Type B pancreatic cell (in vitro differentiated cells): ENCODE results near the gene KRTAP10-8. TPM values are rescaled to one million over a fixed set of nuclear protein-coding genes. Genes with fewer than 3 reads are reported as not detected.

Source experiments
- DNase-seq: peaks from one replicate; pipeline ENCODE4 v3.0.0; 2021; ENCODE audit warnings: mixed read lengths; ENCODE audit not compliant: unreplicated experiment; ENCODE audit errors: extremely low spot score
- H3K27ac Mint-ChIP-seq: 2 replicates; pipeline ENCODE4 v1.8.0; 2021; ENCODE audit warnings: mild to moderate bottlenecking, mixed read lengths
- H3K27me3 Mint-ChIP-seq: 2 replicates; pipeline ENCODE4 v1.8.0; 2021; ENCODE audit warnings: mixed read lengths
- H3K36me3 Mint-ChIP-seq: 2 replicates; pipeline ENCODE4 v1.8.0; 2021; ENCODE audit warnings: mixed read lengths
- H3K4me1 Mint-ChIP-seq: one replicate; pipeline ENCODE4 v1.8.0; 2021; ENCODE audit warnings: mixed read lengths; ENCODE audit not compliant: unreplicated experiment
- H3K4me3 Mint-ChIP-seq: 2 replicates; pipeline ENCODE4 v1.8.0; 2021; ENCODE audit warnings: mild to moderate bottlenecking, mixed read lengths
- H3K9me3 Mint-ChIP-seq: 2 replicates; pipeline ENCODE4 v1.8.0; 2021; ENCODE audit warnings: mixed read lengths
- total RNA-seq: library from RNA; stranded (reverse); gene quantifications from 2 replicates; pipeline ENCODE4 v1.2.1, GENCODE V29; 2021; ENCODE audit warnings: low replicate concordance
- TF ChIP-seq, protein P1 (sequence below): fragments of 200-600 bp; sonication (generic); conservative IDR thresholded peaks from 2 replicates; pipeline ENCODE4 v1.5.0; 2021; ENCODE audit warnings: antibody characterized with exemption, mild to moderate bottlenecking

KRTAP10-8 gene
- total RNA-seq, 1 donor from 2014 or later: not detected

DNA sequence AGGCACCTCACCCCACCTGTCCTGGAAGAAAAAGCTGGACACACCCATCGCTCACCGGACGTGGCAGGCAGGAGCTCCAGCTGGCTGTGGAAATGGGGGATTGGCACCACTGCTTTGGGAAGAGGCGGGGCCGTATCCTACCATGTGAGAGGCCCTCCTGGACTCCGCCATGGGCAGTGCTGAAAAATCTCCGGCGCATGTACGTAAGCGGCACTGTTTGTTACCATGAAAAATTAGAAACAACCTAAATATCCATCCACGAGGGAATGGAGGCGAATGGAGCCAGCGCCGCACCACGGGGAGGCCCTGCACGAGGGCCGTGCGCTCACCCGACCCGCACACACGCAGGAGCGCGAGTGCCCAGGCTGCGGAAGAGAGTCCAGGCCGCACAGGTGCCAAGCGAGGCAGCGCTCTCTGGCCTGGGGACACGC, 3.1 kb downstream of the KRTAP10-8 start:
- no peaks in the 10 kb centered on the region for H3K9me3 Mint-ChIP-seq
- no peaks in the 10 kb centered on the region for H3K36me3 Mint-ChIP-seq
- no peak overlapping the region for H3K4me3 Mint-ChIP-seq
- no peaks in the 10 kb centered on the region for H3K4me1 Mint-ChIP-seq
- no peak overlapping the region for H3K27ac Mint-ChIP-seq
- DNase-seq: no peak
- peaks cover 6% of the 10 kb centered on the region for H3K27me3 Mint-ChIP-seq
- TF ChIP-seq, protein P1, sequence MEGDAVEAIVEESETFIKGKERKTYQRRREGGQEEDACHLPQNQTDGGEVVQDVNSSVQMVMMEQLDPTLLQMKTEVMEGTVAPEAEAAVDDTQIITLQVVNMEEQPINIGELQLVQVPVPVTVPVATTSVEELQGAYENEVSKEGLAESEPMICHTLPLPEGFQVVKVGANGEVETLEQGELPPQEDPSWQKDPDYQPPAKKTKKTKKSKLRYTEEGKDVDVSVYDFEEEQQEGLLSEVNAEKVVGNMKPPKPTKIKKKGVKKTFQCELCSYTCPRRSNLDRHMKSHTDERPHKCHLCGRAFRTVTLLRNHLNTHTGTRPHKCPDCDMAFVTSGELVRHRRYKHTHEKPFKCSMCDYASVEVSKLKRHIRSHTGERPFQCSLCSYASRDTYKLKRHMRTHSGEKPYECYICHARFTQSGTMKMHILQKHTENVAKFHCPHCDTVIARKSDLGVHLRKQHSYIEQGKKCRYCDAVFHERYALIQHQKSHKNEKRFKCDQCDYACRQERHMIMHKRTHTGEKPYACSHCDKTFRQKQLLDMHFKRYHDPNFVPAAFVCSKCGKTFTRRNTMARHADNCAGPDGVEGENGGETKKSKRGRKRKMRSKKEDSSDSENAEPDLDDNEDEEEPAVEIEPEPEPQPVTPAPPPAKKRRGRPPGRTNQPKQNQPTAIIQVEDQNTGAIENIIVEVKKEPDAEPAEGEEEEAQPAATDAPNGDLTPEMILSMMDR: no peak

- H3K27ac Mint-ChIP-seq: no peak overlapping the region
- no peaks in the 10 kb centered on the region for H3K9me3 Mint-ChIP-seq
- DNase-seq: no peak
- TF ChIP-seq, protein P1: no peak
- no peaks in the 10 kb centered on the region for H3K36me3 Mint-ChIP-seq
- peaks cover 6% of the 10 kb centered on the region for H3K27me3 Mint-ChIP-seq
- no peak overlapping the region for H3K4me3 Mint-ChIP-seq
- H3K4me1 Mint-ChIP-seq: no peaks in the 10 kb centered on the region
These were observed 3.6 kb downstream of the KRTAP10-8 start for GRCh38 chr21:44615466-44615865.

DNA sequence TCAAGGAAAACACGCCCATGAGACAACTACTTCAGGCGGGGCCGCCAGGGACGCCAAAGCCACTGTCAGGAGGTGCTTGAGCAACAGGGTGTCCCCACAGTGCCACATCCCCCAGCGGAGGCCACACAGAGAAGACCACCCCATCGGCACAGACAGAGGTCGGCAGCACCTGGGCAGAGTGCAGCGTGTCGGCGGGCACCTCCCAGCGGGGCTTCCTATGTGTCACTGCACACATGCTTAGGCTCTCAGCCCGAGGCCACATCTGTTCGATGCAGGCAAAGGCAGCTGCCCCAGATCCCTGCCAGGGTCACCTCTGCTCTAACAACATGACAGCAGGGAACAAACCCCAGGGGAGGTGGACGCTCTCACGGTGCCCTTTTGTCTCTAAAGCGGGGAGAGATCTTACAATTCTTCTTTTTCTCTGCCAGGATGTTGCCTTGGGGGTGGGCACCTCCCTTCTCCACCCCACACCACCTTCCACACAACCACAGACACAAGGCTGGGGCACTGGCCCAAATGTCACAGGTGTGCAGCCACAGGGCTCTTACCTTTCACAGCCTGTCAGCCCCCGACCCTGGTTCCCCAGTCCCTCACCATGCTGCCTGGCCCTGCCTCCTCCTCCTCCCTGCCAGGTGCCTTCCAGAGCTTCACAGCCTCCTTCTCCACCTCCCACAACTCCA, 4.2 kb downstream of the KRTAP10-8 start:
- H3K9me3 Mint-ChIP-seq: no peaks in the 10 kb centered on the region
- H3K4me1 Mint-ChIP-seq: no peaks in the 10 kb centered on the region
- no peak overlapping the region for H3K27ac Mint-ChIP-seq
- TF ChIP-seq, protein P1: no peak
- no peak for DNase-seq
- H3K27me3 Mint-ChIP-seq: peaks cover 6% of the 10 kb centered on the region
- no peak overlapping the region for H3K4me3 Mint-ChIP-seq
- H3K36me3 Mint-ChIP-seq: no peaks in the 10 kb centered on the region

DNA sequence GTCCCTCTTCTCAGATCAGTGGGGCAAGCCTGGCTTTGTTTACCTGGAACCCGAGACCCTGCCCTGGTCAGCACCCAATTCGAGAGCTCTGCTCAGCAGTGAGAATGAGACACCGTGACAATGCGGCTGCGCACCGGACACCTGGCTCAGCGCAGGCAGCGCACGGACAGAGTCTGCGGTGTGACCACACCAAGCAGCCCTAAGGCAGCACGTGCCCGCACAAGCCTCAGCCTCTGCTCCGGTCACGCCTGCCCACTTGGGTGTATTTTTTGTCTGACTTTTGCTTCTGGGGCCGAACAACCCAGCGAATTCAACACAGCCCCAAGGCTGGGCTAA, 4.7 kb downstream of the KRTAP10-8 start:
- peaks cover 6% of the 10 kb centered on the region for H3K27me3 Mint-ChIP-seq

GRCh38 chr21:44617071-44617501, 5.2 kb downstream of the KRTAP10-8 start:
- H3K4me3 Mint-ChIP-seq: no peak overlapping the region
- H3K27ac Mint-ChIP-seq: no peak overlapping the region
- no peaks in the 10 kb centered on the region for H3K9me3 Mint-ChIP-seq
- no peak for DNase-seq
- TF ChIP-seq, protein P1: no peak
- peaks cover 6% of the 10 kb centered on the region for H3K27me3 Mint-ChIP-seq
- H3K36me3 Mint-ChIP-seq: no peaks in the 10 kb centered on the region
- no peaks in the 10 kb centered on the region for H3K4me1 Mint-ChIP-seq

More for the DNA sequence above, 4.7 kb downstream of the KRTAP10-8 start:
- no peaks in the 10 kb centered on the region for H3K4me1 Mint-ChIP-seq
- H3K27ac Mint-ChIP-seq: no peak overlapping the region
- no peaks in the 10 kb centered on the region for H3K9me3 Mint-ChIP-seq
- DNase-seq: no peak
- no peak overlapping the region for H3K4me3 Mint-ChIP-seq
- no peaks in the 10 kb centered on the region for H3K36me3 Mint-ChIP-seq
- TF ChIP-seq, protein P1: no peak
